ENCODE measurements around the gene REPIN1.

REPIN1 gene

DNA sequence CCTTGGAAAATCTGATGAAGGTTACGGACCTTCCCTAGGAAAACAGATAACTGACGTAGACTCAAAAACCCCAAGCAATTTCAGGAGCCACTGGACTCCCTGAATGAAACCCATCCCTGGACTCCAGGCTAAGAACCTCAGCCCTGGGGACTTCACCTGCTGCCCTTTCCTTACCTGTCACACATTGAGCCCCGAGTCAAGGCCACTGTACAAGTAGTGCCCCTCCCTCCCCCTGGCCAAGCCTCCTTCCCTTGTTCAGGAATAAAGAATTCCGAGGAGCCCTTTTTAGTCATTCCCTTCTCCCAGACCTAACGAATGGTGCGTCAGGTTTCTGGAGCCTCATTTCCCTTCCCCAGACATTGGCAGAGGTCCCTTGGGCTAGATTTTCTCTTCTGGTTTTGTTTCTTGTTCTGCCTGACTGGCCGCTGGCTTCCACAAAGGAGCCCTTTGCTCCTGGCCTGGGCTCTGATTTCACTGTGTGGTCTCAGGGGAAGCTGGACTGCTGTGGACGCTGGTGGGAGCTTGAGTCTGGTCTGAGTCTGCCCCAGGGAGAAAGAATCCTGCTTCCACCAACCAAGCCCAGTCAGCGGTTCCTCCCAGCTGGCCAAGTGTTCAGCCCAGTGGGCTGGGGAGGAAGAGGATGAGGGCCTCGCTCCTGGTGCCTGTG, 42.2 kb downstream of the REPIN1 start:
- TF ChIP-seq, protein P1, sequence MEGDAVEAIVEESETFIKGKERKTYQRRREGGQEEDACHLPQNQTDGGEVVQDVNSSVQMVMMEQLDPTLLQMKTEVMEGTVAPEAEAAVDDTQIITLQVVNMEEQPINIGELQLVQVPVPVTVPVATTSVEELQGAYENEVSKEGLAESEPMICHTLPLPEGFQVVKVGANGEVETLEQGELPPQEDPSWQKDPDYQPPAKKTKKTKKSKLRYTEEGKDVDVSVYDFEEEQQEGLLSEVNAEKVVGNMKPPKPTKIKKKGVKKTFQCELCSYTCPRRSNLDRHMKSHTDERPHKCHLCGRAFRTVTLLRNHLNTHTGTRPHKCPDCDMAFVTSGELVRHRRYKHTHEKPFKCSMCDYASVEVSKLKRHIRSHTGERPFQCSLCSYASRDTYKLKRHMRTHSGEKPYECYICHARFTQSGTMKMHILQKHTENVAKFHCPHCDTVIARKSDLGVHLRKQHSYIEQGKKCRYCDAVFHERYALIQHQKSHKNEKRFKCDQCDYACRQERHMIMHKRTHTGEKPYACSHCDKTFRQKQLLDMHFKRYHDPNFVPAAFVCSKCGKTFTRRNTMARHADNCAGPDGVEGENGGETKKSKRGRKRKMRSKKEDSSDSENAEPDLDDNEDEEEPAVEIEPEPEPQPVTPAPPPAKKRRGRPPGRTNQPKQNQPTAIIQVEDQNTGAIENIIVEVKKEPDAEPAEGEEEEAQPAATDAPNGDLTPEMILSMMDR (IDR thresholded peaks at IDR 0.05; ENCODE audit: extremely low read depth, missing control alignments), result no peak
- no peak for DNase-seq (ENCODE audit: low spot score)

DNA sequence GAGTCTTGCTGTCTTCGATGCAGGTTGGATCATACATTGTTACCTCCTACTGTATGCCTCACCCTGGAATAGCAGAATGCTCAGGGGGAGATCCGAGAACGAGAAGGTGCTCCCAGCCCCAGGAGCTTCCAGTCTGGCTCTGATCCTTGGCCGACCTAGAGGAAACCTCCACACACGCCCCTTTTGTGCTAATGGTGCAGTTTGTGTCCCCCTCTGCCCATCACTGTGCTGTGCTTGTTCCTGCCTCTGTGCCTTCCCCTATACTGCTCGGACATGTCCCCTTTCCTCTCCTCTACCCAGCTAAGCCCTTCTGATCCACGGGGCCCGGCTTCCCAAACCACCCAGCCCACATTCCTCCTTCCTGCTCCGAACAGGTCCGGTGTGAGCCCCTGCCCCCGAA, 43.0 kb downstream of the REPIN1 start:
- no peak for DNase-seq (ENCODE audit: low spot score)
- TF ChIP-seq, protein P1 (IDR thresholded peaks at IDR 0.05; ENCODE audit: extremely low read depth, missing control alignments), result no peak

DNA sequence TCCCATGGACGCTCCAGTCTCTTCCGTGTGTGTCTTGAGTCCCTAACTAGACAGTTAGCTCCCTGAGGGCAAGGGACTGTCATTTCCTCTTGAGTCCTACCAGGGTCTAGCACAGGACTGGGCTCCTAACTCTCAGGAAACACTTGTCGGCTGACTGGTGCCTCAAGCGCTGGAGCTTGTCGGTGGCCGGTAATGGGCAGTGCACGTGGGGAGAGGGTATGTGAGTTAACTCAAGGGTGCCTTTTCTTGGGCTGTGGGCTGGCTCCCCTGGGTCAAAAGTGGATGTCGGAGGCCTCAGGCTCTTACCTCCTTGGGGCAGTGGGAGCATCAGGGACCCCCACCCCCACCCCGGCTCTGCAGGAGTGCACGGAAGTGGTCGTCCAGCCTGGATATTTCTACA, 43.4 kb downstream of the REPIN1 start:
- TF ChIP-seq, protein P1 (IDR thresholded peaks at IDR 0.05; ENCODE audit: extremely low read depth, missing control alignments), result no peak

DNA sequence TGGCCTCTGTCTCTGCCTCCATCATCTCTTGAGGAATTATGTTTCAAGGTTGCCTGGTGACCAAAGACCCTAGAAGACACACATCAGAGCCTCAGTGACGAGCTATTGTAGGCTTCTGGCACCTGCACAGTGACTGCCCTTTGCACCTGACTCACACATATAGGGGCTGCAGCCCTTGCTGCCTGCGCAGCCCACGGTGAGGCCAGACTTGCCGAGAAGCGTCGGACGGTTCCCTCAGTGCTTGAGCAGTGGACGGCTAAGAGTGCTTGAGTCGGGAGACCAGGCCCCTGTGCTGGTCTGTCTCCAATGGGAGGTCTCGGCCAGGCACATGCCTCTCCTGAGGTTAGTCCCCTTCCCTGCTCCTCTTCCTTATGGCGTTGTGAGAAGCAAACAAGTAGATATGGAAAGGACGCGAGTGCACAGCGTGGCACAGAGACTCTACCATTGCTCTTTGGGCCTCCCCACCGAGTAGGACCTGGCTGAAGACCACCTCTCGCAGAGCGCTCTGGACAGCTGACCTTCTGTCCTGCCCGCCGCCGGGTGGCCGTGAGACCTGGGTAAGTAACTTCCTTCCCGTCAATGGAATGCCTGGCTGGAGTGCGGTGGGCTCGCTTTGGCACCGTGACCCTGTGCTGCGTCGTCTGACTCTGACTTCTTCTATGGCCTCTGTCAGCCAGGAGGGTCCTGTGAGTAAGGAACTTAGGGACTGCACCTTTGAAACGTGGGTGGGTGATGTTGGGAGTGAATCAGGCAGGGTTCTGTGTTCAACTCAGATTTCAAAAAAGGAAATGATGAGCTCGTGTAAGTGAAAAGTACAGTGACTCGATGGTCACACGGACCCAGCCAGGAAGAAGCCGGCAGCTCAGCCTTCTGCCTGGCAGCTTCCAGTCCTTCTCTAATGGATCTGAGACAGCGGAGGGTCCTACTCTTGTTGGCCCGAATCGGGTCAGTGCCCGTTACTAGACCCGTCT, 44.2 kb downstream of the REPIN1 start:
- no peak for DNase-seq (ENCODE audit: low spot score)
- TF ChIP-seq, protein P1 (IDR thresholded peaks at IDR 0.05; ENCODE audit: extremely low read depth, missing control alignments), result no peak

More for the DNA sequence above, 43.4 kb downstream of the REPIN1 start:
- no peak for DNase-seq (ENCODE audit: low spot score)

DNA sequence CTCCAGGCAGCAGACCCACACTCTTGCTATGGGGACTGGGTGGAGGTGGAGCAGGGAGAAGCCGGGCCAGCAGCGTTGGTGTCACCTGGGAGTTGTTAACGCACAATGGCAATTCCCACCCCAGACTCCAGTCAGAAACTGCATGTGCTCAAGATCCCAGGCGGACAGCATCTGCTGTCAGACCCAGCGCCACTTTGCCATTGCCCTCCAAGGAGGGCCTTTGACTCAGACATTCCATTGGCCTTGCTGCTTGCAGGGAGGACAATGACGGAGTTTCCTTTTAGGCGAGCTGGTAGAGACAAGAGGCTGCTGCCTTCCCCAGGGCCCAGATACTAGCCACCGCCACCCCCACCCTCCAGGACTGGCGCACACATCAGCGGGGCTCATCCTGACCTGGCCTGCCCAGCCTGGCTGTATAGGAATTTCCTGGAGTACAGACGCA, 45.0 kb downstream of the REPIN1 start:
- TF ChIP-seq, protein P1 (IDR thresholded peaks at IDR 0.05; ENCODE audit: extremely low read depth, missing control alignments), result no peak
- DNase-seq (ENCODE audit: low spot score), result no peak

DNA sequence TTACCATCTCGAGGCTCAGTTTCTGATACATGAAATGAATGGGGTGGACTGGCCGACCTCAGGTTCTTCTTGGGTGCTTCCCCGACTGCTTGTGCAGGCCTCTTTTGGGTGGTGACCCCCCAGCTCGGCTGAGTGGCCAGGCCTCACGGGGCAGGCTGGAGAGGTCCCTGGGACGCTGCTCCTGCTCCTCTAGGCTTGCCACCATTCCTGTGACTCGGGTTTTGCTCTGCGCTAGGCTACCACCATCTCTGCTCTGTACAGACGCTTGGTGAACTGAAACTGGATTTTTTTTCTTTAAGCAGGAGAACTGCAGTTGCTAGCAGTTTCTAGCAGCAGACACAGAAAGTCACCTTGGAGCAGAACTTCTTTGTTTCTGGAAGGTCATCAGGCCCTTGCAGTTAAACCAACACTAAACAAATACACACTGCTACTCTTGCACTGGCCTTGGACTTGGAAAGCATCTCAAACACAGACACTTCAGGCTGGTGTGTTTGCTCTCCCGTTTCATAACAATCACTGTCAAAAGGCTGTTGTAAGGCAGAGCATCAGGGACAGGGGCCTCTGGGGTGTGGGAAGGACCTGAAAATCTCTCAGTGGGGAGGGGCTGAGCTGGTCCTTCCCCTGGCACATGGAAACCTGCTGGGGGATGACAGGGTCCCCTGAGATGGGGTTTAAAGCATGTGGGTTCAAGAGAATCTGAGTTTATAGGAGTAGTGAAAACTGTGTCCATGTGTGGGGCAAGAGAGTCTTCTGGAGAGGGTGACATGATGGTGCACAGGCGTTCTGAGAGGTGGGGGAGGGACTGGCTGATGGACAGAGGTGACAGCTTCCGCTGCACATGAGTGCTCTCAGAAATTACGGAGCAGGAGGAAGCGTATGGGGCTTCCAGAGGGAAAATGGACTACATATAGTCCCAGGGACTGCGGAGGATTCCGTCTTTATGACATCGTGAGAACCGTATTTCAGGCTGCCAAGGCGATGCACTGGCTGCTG, 46.8 kb downstream of the REPIN1 start:
- no peak for DNase-seq (ENCODE audit: low spot score)
- TF ChIP-seq, protein P1 (IDR thresholded peaks at IDR 0.05; ENCODE audit: extremely low read depth, missing control alignments), result no peak
